ENCODE measurements around the gene GRK5.
A peak's percentile ranks its signal among the peaks of the same experiment; 100 is the strongest.

Gene GRK5

GRCh38 chr10:119198438-119198837 is 8.9 kb upstream of the GRK5 start:
- no peak for DNase-seq (ENCODE audit: low read depth in 2 of 2)

- no peak for DNase-seq (ENCODE audit: low read depth in 2 of 2)
Measured at GRCh38 chr10:119199231-119199992, 8.0 kb upstream of the GRK5 start.

GRCh38 chr10:119201233-119201632 is 6.1 kb upstream of the GRK5 start:
- no peak for DNase-seq (ENCODE audit: low read depth in 2 of 2)

GRCh38 chr10:119203006-119203405 is 4.4 kb upstream of the GRK5 start:
- no peak for DNase-seq (ENCODE audit: low read depth in 2 of 2)

DNA sequence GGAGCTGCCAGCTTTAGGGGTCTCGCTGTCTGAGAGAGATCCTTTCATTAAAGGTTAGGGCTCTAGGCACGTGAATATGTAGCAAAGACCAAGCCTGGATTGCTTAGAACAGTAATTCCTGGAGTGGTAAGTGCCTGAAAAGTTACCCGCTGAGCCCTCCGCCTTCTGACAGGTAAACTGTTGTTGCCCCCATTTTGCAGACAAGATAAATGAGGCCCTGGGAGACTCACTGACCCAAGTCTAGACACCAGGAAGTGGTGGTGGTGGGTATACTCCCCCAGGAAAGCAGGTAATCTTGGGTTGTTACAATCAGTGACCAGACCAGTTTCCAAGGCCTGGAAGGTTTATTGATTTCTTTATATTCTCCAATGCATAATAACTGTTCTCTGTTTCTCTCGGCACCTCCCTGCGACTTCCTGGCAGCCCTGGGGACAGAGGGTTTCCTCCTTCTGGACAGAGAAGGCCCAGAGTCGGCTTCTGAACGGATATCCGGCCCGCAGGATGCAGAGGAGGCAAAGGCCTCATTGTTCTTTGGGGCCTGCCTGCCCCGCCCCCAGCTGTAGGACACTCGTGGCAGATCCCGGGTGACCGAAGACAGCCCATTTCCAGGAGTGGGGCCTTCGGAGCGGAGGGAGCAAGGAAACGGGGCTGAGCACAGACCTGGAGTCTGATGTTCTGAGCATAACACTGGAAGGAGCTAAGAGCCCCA is 1.3 kb upstream of the GRK5 start:
- no peak for DNase-seq (ENCODE audit: low read depth in 2 of 2)

GRCh38 chr10:119206603-119207365 is 587 bp upstream of the GRK5 start:
- DNase-seq (ENCODE audit: low read depth in 2 of 2), result peak in 1 of 2 donors; percentile 49

DNA sequence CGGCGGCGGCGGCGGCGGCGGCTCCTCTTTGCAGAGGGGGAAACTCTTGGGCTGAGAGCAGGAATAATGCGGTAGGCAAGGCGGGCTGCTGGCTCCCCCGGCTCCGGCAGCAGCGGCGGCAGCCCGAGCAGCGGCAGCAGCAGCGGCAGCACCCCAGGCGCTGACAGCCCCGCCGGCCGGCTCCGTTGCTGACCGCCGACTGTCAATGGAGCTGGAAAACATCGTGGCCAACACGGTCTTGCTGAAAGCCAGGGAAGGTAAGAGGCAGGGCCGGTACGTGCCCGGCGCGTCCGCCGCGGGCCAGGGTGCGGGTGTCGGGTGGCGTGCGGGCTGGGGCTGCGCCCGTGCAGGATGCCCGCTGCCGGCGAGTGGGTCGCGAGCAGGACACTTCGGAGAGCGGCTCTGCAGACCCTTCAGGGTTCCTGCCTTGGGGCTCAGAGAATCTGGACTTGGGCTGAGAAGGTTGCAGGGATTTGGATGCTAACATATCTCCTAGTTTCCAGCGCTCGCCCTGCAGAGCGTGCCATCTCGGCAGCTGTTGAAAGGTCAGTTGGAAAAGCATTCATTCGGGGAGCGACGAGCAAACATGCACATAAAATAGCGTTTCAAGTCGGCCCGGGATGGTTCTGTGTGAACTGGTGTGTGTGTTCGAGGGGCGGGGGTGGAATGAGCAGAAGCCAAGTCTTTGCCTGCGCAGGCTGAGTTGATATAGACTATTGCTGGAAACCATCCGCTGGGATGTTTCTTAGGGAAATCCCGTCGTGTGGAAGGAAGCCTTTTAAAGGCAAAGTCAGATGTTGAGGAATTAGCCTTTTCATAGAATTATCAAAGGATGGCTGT is 562 bp downstream of the GRK5 start:
- no peak for DNase-seq (ENCODE audit: low read depth in 2 of 2)

DNA sequence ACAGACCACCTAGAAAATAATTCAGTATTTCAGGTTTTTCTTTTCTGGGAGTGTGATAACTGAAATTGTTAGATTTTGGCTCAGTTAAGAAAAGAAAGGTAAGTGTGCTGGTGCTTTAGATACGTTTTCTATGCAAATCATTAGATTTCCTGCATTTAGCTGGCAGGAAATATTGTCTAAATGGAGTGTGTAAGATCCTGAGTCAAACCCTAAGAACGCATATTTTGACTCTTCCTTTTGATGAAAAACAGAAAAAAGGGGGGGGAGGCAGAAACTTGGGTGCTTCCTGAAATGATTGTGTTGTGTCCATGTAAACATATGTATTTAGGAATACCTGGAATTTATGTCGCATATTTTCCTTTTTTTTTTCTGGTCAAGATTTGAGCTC is 1.2 kb downstream of the GRK5 start:
- no peak for DNase-seq (ENCODE audit: low read depth in 2 of 2)

DNA sequence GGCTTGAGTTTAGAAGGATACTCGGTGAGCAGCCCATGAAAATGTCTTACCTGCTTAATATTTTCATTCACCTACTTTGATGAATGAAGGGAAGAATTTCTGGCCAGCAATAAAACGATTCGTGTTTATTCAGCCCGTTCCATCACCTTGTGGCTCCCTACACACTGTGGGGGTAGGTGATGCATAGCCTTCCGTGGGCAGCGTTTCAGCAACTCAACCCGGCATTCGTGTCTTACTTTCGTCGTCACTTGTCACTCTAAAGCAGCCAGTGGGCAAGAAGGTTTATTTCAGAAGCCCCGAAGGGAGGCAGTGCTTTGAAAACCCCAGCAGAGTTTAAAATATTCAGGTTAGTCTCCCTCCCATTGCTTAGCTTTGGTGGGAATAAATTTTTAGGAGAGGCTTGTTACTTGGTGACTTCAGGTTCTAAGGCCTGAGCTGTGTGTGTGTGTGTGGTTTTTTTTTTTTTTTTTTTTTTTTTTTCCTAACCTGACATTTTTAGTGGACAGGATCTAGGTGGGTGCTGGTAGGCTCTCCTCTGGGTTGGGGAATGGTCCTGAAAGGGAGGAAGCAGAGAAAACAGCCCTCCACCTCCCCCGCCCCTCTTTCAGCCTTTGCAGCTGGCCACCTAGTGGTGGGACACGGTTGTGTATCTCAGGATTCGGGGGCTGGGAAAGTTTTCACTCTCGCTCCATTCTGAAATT is 1.8 kb downstream of the GRK5 start:
- DNase-seq (ENCODE audit: low read depth in 2 of 2), result no peak

GRCh38 chr10:119209736-119210355 is 2.5 kb downstream of the GRK5 start:
- no peak for DNase-seq (ENCODE audit: low read depth in 2 of 2)

DNA sequence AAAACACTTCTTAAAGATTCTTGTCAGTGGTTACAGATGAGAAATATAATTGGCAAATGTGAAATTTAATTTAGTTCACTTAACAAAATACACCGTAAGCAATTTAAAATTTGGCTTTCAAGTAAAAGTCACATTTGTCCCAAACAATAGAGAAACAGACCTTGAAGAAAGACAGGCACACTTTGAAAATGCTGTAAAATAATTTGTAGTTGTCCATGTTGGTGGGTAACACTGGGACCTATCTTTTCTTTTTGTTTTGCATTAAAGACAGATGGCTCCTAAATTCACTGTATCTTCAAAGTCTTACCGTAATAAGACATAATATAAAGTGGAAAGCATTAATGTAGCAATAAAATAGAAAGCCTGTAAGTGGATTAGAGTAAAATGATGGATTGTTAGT is 3.3 kb downstream of the GRK5 start:
- no peak for DNase-seq (ENCODE audit: low read depth in 2 of 2)

GRCh38 chr10:119211176-119211575 is 3.8 kb downstream of the GRK5 start:
- DNase-seq (ENCODE audit: low read depth in 2 of 2), result no peak

DNA sequence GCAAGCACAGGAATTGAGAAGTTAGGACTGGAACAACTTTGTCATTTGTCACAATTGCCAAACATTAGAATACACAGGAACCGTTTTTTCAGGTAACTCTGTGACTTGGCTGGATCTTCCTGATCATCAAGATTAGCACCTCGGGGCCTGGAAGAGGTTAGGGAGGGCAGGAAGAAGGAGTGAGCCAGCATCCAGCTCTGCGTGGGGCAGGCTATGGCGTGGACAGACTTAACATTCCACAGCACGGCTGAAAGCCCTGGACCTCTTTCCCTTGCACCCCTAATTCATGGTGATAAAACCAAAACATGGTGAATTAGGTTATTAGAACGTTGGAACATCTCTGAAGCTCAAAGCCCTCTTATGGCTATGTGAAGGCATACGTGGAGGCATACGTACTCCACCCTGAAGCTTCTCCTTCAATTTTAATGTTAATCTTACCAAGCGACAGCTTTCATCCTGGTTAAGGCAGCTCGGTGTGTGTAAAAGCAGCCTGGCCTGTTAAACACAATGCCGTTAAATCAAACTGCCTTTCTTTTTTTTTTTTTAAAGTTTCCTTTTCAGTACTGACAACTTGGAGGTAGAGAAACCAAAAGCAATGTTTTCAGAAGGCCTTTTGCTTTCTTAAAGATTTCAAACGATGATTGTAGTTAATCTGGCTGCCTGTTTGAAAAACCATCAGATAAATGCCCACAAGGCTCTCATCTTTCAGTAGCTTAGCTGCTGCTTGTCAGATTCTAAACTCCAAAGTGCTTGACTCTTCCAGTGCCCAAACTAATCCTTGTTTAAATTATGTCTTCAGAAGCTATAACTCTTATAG is 4.5 kb downstream of the GRK5 start:
- DNase-seq (ENCODE audit: low read depth in 2 of 2), result no peak

DNA sequence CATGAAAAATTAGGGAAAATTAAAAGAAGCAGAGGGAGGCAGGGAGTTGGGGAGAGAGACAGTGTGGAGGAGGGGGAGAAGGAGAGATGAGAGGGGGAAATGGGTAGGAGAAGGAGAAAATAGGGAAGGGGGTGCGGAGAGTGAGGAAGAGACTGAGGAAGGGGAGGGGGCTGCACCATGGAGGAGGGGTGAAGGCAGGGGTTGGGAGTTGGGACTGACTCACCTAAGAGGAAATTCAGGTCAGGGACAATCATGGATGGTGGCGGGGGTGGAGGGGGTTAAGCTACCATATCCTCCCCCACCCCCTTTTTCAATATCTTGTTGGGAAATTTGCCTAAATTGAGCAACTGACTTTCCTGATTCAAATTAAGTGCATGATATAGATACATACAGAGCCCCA is 8.0 kb downstream of the GRK5 start:
- no peak for DNase-seq (ENCODE audit: low read depth in 2 of 2)

- no peak for DNase-seq (ENCODE audit: low read depth in 2 of 2)
Measured at GRCh38 chr10:119216127-119216526, 8.8 kb downstream of the GRK5 start.

DNA sequence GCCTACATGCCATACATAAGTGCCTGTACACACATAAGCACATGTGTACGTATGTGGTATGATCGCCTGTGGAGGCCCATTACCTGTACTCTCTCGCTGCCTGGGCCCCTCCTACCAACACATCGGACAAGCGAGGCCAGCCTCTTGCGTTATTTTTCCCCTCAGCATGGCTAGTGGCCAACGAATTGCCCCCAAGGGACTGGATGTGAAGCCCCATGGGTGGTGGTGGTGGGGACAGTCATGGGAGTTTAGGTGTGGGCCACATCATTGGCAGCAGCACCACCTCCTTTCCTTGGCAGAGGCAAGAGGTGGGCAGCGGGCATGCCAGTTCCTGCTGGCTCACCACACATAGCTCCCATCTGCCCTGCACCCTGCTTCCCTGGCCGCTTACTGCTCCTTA is 10.0 kb downstream of the GRK5 start:
- no peak for DNase-seq (ENCODE audit: low read depth in 2 of 2)

DNA sequence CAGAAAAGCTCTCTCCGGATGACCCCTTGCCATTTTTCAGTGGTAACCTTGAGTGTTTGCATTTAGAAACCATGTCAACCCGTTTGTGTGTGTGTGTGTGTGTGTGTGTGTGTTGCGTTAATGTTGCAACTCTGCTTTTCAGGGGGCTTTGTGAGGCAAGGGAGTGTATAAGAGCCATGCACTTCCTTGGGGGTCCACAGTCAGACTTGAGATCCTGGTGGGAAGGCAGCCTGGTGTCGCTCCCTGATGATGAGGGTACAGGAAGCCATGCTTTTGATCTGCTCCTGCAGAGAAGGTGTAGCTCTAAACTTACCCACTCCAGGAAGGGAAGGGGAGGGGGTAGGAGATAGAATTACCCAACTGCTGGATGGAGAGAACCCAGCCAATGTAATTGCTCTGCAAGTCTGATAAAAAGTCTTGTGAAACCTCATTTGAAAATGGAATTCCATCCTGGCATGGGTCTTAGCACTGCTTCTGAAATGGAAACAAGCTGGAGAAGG is 10.7 kb downstream of the GRK5 start:
- no peak for DNase-seq (ENCODE audit: low read depth in 2 of 2)

- no peak for DNase-seq (ENCODE audit: low read depth in 2 of 2)
Measured at GRCh38 chr10:119219871-119220270, 12.5 kb downstream of the GRK5 start.

- no peak for DNase-seq (ENCODE audit: low read depth in 2 of 2)
Measured at GRCh38 chr10:119221201-119221600, 13.8 kb downstream of the GRK5 start.

DNA sequence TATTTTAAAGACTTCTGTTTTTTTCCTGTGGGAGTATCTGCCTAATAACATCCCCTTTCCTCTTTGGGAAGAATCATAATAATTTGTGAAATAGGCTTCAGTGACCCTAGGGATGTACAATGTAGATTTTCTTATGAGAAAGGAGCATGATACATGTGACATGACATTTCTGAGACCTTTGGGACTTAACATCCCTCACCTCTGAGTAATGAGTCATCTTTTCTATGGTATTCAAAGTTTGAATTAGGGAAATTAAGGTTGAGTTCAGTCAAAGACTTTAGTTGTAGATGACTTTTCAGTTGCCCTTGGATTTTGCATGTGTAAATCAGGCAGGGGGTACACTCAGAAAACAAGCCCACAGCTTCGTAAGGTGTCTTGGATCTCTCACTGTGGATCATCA is 14.3 kb downstream of the GRK5 start:
- no peak for DNase-seq (ENCODE audit: low read depth in 2 of 2)
